NB4 (cell line): ENCODE data around the gene LRRK1.

Experiments
- CTCF ChIP-seq: IDR thresholded peaks from one replicate; pipeline ENCODE4 v1.5.1; 2012; ENCODE audit warnings: low read depth, low read length
- MAX ChIP-seq: IDR thresholded peaks from 2 replicates; pipeline ENCODE4 v1.6.1; 2011; ENCODE audit warnings: low read depth, low read length
- POLR2A ChIP-seq: IDR thresholded peaks from 2 replicates; pipeline ENCODE4 v1.6.1; 2011; ENCODE audit warnings: mild to moderate bottlenecking; ENCODE audit not compliant: insufficient read length; ENCODE audit errors: extremely low read depth

GRCh38 chr15:101056366-101057334 is 137.5 kb downstream of the LRRK1 start:
- TF ChIP-seq CTCF (no peak), POLR2A (no peak), MAX (no peak; the same call in 1 of the 2 replicates)
